ENCODE measurements around the gene MYRIP.

The MYRIP gene

GRCh38 chr3:40232626-40233025 is 423.2 kb downstream of the MYRIP start:
- no peak for DNase-seq (ENCODE audit: low read depth in 3 of 3)

GRCh38 chr3:40237159-40237558 is 427.8 kb downstream of the MYRIP start:
- DNase-seq (ENCODE audit: low read depth in 3 of 3), result no peak

GRCh38 chr3:40237889-40238571 is 428.6 kb downstream of the MYRIP start:
- DNase-seq (ENCODE audit: low read depth in 3 of 3), result no peak

GRCh38 chr3:40240921-40241320 is 431.5 kb downstream of the MYRIP start:
- no peak for DNase-seq (ENCODE audit: low read depth in 3 of 3)

GRCh38 chr3:40242216-40242615 is 432.8 kb downstream of the MYRIP start:
- DNase-seq (ENCODE audit: low read depth in 3 of 3), result no peak

GRCh38 chr3:40242638-40243037 is 433.2 kb downstream of the MYRIP start:
- no peak for DNase-seq (ENCODE audit: low read depth in 3 of 3)

- no peak for DNase-seq (ENCODE audit: low read depth in 3 of 3)
These were observed 433.6 kb downstream of the MYRIP start for GRCh38 chr3:40243056-40243455.

GRCh38 chr3:40247714-40248454 is 438.5 kb downstream of the MYRIP start:
- no peak for DNase-seq (ENCODE audit: low read depth in 3 of 3)

- no peak for DNase-seq (ENCODE audit: low read depth in 3 of 3)
These were observed 439.2 kb downstream of the MYRIP start for GRCh38 chr3:40248591-40248990.

GRCh38 chr3:40249168-40249567 is 439.8 kb downstream of the MYRIP start:
- DNase-seq (ENCODE audit: low read depth in 3 of 3), result no peak

GRCh38 chr3:40254491-40254890 is 445.1 kb downstream of the MYRIP start:
- no peak for DNase-seq (ENCODE audit: low read depth in 3 of 3)

GRCh38 chr3:40254891-40255290 is 445.5 kb downstream of the MYRIP start:
- DNase-seq (ENCODE audit: low read depth in 3 of 3), result no peak

- DNase-seq (ENCODE audit: low read depth in 3 of 3), result no peak
These were observed 446.1 kb downstream of the MYRIP start for GRCh38 chr3:40255532-40255931.

GRCh38 chr3:40258064-40258463 is 448.7 kb downstream of the MYRIP start:
- no peak for DNase-seq (ENCODE audit: low read depth in 3 of 3)

- no peak for DNase-seq (ENCODE audit: low read depth in 3 of 3)
These were observed 449.1 kb downstream of the MYRIP start for GRCh38 chr3:40258555-40258954.

- no peak for DNase-seq (ENCODE audit: low read depth in 3 of 3)
These were observed 452.9 kb downstream of the MYRIP start for GRCh38 chr3:40262331-40262730.

- DNase-seq (ENCODE audit: low read depth in 3 of 3), result no peak
These were observed 455.0 kb downstream of the MYRIP start for GRCh38 chr3:40264451-40264850.

- no peak for DNase-seq (ENCODE audit: low read depth in 3 of 3)
These were observed 455.8 kb downstream of the MYRIP start for GRCh38 chr3:40265181-40265580.

- no peak for DNase-seq (ENCODE audit: low read depth in 3 of 3)
These were observed 458.7 kb downstream of the MYRIP start for GRCh38 chr3:40267937-40268724.

- DNase-seq (ENCODE audit: low read depth in 3 of 3), result no peak
These were observed 459.6 kb downstream of the MYRIP start for GRCh38 chr3:40268802-40269524.

- no peak for DNase-seq (ENCODE audit: low read depth in 3 of 3)
These were observed 469.4 kb downstream of the MYRIP start for GRCh38 chr3:40278791-40279190.

- no peak for DNase-seq (ENCODE audit: low read depth in 3 of 3)
These were observed 472.6 kb downstream of the MYRIP start for GRCh38 chr3:40281995-40282394.
